Colonic mucosa (tissue), 4 donors: ENCODE data around the gene NDUFS8. TPM values are rescaled to one million over a fixed set of nuclear protein-coding genes. Genes with fewer than 3 reads are reported as not detected.
A peak's percentile ranks its signal among the peaks of the same experiment; 100 is the strongest.

ENCODE experiments used
- DNase-seq: peaks from one replicate; pipeline ENCODE4 v3.0.0-alpha.2; 2020
- H3K27ac ChIP-seq: fragments of 200-600 bp; one replicate; pipeline ENCODE4 v1.8.0; 2021
- H3K27me3 ChIP-seq: fragments of 200-600 bp; one replicate; pipeline ENCODE4 v1.8.0; 2021
- H3K36me3 ChIP-seq: fragments of 200-600 bp; one replicate; pipeline ENCODE4 v1.8.0; 2021
- H3K4me1 ChIP-seq: fragments of 200-600 bp; one replicate; pipeline ENCODE4 v1.8.0; 2021; ENCODE audit warnings: mild to moderate bottlenecking
- H3K4me3 ChIP-seq: fragments of 200-600 bp; one replicate; pipeline ENCODE4 v1.8.0; 2021
- H3K9ac ChIP-seq, 2 donors: one replicate each; pipeline ENCODE4 v1.7.0; 2013; ENCODE audit warnings: control low read depth in 2 of 2, low read depth in 2 of 2, low read length in 2 of 2
- H3K9me3 ChIP-seq: fragments of 200-600 bp; one replicate; pipeline ENCODE4 v1.8.0; 2021
- CTCF ChIP-seq: fragments of 200-600 bp; IDR thresholded peaks from one replicate; pipeline ENCODE4 v1.8.0; 2022; ENCODE audit warnings: antibody characterized with exemption, mild to moderate bottlenecking
- intact Hi-C: fragments of 100-400 bp; cut with DNase I; formaldehyde crosslinking; loops from one replicate; pipeline ENCODE4 v1.14.1; 2022
- total RNA-seq, 2 donors: library from RNA; stranded (reverse); fragmentation: NEBNext Ultra II Directional in 1 of 2; extraction: Animal tissue kit (Norgen Biotek cat#: 25700) in 1 of 2; gene quantifications; one replicate each; pipeline ENCODE4 v1.2.1, GENCODE V29; 2021
- donor health status: healthy.
- donor health status: DM: no; HTN: no; CAD: no.
- donor health status: DM: no; HTN: no; CAD: no.

NDUFS8 gene
- total RNA-seq, 2 donors from 2014 or later = 149 to 247 TPM

GRCh38 chr11:68008381-68009337 is 21.8 kb upstream of the NDUFS8 start:
- Histone ChIP-seq H3K27ac (no peak overlapping the region), H3K36me3 (no peaks in the 10 kb centered on the region), H3K4me1 (peaks cover 6% of the 10 kb centered on the region), H3K4me3 (no peak overlapping the region), H3K9me3 (no peaks in the 10 kb centered on the region), H3K27me3 (no peaks in the 10 kb centered on the region), H3K9ac (peak overlapping the region in 1 of 2 donors; percentile 58)
- intact Hi-C loops = no loop called here
- TF ChIP-seq CTCF = no peak
- peak; percentile 87 for DNase-seq

GRCh38 chr11:68009391-68010089 is 20.9 kb upstream of the NDUFS8 start:
- Histone ChIP-seq H3K9me3 (no peaks in the 10 kb centered on the region), H3K27me3 (no peaks in the 10 kb centered on the region), H3K27ac (peak overlapping the region; percentile 93), H3K4me3 (peak overlapping the region; percentile 29), H3K9ac (peak overlapping the region; percentile 37 to 94), H3K36me3 (no peaks in the 10 kb centered on the region), H3K4me1 (peaks cover 13% of the 10 kb centered on the region)
- no peak for DNase-seq
- TF ChIP-seq CTCF = no peak
- intact Hi-C loops = no loop called here

- Histone ChIP-seq H3K4me3 (peak within 1 kb of the TSS; percentile 29), H3K9me3 (no peaks in the 10 kb centered on the region)
- TF ChIP-seq CTCF = no peak
Observed at GRCh38 chr11:68010090-68011041, 20.1 kb upstream of the NDUFS8 start, which contains the start of gene ALDH3B1. Gene ALDH3B1, plus strand, starts transcription at chr11:68010327. Its CDS starts 4,971 bp downstream, at chr11:68015298.

GRCh38 chr11:68011051-68011943 is 19.2 kb upstream of the NDUFS8 start:
- no peak for DNase-seq
- no peaks in the 10 kb centered on the region for H3K27me3 ChIP-seq
- TF ChIP-seq CTCF = no peak
- no peaks in the 10 kb centered on the region for H3K9me3 ChIP-seq
- peaks cover 13% of the 10 kb centered on the region for H3K4me1 ChIP-seq
- no peaks in the 10 kb centered on the region for H3K36me3 ChIP-seq
- peak overlapping the region; percentile 29 for H3K4me3 ChIP-seq
- H3K27ac ChIP-seq = peak overlapping the region; percentile 93
- intact Hi-C loops = no loop called here
- peak overlapping the region; percentile 44 to 94 for H3K9ac ChIP-seq

More at GRCh38 chr11:68010090-68011041, 20.1 kb upstream of the NDUFS8 start, which contains the start of gene ALDH3B1:
- peak; percentile 94 for DNase-seq
- Histone ChIP-seq H3K4me1 (peaks cover 13% of the 10 kb centered on the region), H3K36me3 (no peaks in the 10 kb centered on the region), H3K27me3 (no peaks in the 10 kb centered on the region), H3K27ac (peak within 1 kb of the TSS; percentile 93), H3K9ac (peak within 1 kb of the TSS; percentile 37 to 94)
- intact Hi-C loops = no loop called here
